Caco-2 (cell line): Measurements from ENCODE around the gene FLYWCH2. TPM values are rescaled to one million over a fixed set of nuclear protein-coding genes. Genes with fewer than 3 reads are reported as not detected.

ENCODE experiments used
- BruUV-seq: library from RNA; stranded (reverse); fragments of 400-500 nt; replicated peaks from 2 replicates; lab custom pipeline; 2021; lab: Mats Ljungman, UMichigan
- CTCF ChIA-PET: fragments of 300-600 bp; sonication (Branson Sonifier 250); formaldehyde crosslinking; loops from one replicate; lab custom pipeline; 2022; ENCODE audit warnings: antibody characterized with exemption; lab: Charles Lee
- POLR2A ChIA-PET: fragments of 300-600 bp; sonication (Branson Sonifier 250); formaldehyde crosslinking; loops from one replicate; lab custom pipeline; 2022; ENCODE audit warnings: antibody characterized with exemption; lab: Charles Lee
- DNase-seq, 2 experiments: peaks; one replicate each; pipeline versions ENCODE4 v3.0.0 to v3.0.0-alpha.2; 2020 to 2022
- H3K27me3 ChIP-seq: replicated peaks from 2 replicates; pipeline ENCODE4 v1.6.0; 2011; ENCODE audit warnings: low read length; ENCODE audit not compliant: control insufficient read depth, insufficient read depth
- H3K36me3 ChIP-seq: 2 replicates; pipeline ENCODE4 v1.5.1; 2011; ENCODE audit warnings: low read length; ENCODE audit not compliant: control insufficient read depth, insufficient read depth
- H3K4me1 ChIP-seq: fragments of 250-450 bp; sonication (Bioruptor Pico); 2 replicates; pipeline ENCODE4 v1.5.1; 2020; ENCODE audit warnings: mild to moderate bottlenecking
- H3K4me3 ChIP-seq: 2 replicates; pipeline ENCODE4 v1.5.1; 2011; ENCODE audit warnings: low read depth, mild to moderate bottlenecking, control low read depth, low read length
- H3K9me3 ChIP-seq: fragments of 250-450 bp; sonication (Bioruptor Pico); 2 replicates; pipeline ENCODE4 v1.5.1; 2020; ENCODE audit warnings: mild to moderate bottlenecking, moderate library complexity
- H3K27ac Mint-ChIP-seq: one replicate; pipeline ENCODE4 v1.8.0; 2022; ENCODE audit warnings: mixed read lengths; ENCODE audit not compliant: unreplicated experiment
- H3K27me3 Mint-ChIP-seq: one replicate; pipeline ENCODE4 v1.8.0; 2022; ENCODE audit warnings: mixed read lengths; ENCODE audit not compliant: insufficient read depth, unreplicated experiment
- H3K36me3 Mint-ChIP-seq: one replicate; pipeline ENCODE4 v1.8.0; 2022; ENCODE audit warnings: mild to moderate bottlenecking, mixed read lengths; ENCODE audit not compliant: insufficient read depth, unreplicated experiment
- H3K4me1 Mint-ChIP-seq: one replicate; pipeline ENCODE4 v1.8.0; 2022; ENCODE audit warnings: low read depth, mixed read lengths; ENCODE audit not compliant: unreplicated experiment
- H3K4me3 Mint-ChIP-seq: one replicate; pipeline ENCODE4 v1.8.0; 2022; ENCODE audit warnings: mild to moderate bottlenecking, moderate library complexity, mixed read lengths; ENCODE audit not compliant: unreplicated experiment
- H3K9me3 Mint-ChIP-seq: one replicate; pipeline ENCODE4 v1.8.0; 2022; ENCODE audit warnings: mixed read lengths; ENCODE audit not compliant: unreplicated experiment
- intact Hi-C: fragments of 100-400 bp; cut with micrococcal nuclease; formaldehyde crosslinking; loops from one replicate; pipeline ENCODE4 v1.10.0; 2022; ENCODE audit not compliant: unreplicated experiment
- total RNA-seq: library from RNA; stranded (reverse); gene quantifications from 2 replicates; pipeline ENCODE4 v1.2.3, GENCODE V29; 2022
- TF ChIP-seq, protein P1 (sequence below), 2 experiments: fragments of 200-600 bp in 1 of 2; IDR thresholded peaks; 1 replicate in 1 of 2; 2 replicates in 1 of 2; pipeline versions ENCODE4 v1.5.1 to v1.8.0; 2011 to 2022; ENCODE audit warnings: antibody characterized with exemption in 1 of 2, control low read depth in 1 of 2, inconsistent platforms in 1 of 2, low read depth in 1 of 2, low read length in 1 of 2, mild to moderate bottlenecking in 1 of 2, moderate library complexity in 1 of 2; ENCODE audit not compliant: insufficient read depth in 1 of 2, severe bottlenecking in 1 of 2, unreplicated experiment in 1 of 2

Gene FLYWCH2
- total RNA-seq, 1 experiment from 2014 or later, result 28.7 TPM

GRCh38 chr16:2874032-2874911 lies 8.7 kb upstream of the FLYWCH2 start:
- no peaks in the 10 kb centered on the region for H3K36me3 Mint-ChIP-seq
- no peaks in the 10 kb centered on the region for H3K4me1 Mint-ChIP-seq
- no peaks in the 10 kb centered on the region for H3K27me3 ChIP-seq
- H3K4me3 Mint-ChIP-seq, result no peak overlapping the region
- H3K36me3 ChIP-seq, result no peaks in the 10 kb centered on the region
- H3K27me3 Mint-ChIP-seq, result peaks cover 3% of the 10 kb centered on the region
- H3K9me3 Mint-ChIP-seq, result no peaks in the 10 kb centered on the region
- ChIA-PET POLR2A (interaction anchor here (0.6 to 0.7 kb wide), 3 partner anchors 9 to 60 kb away, joined by 3 to 6 read pairs (median 4); partner anchors contain the start of gene FLYWCH2), CTCF (interaction anchor here (0.6 to 1.6 kb wide), 8 partner anchors 12 to 154 kb away, joined by 3 to 10 read pairs (median 4); partner anchors contain the start of gene FLYWCH1)
- H3K4me1 ChIP-seq, result no peaks in the 10 kb centered on the region
- 0 out of 2 replicates have a peak, but pooled peaks cover under 1% of the 10 kb centered on the region for H3K9me3 ChIP-seq
- no peak overlapping the region for H3K4me3 ChIP-seq
- TF ChIP-seq, protein P1, sequence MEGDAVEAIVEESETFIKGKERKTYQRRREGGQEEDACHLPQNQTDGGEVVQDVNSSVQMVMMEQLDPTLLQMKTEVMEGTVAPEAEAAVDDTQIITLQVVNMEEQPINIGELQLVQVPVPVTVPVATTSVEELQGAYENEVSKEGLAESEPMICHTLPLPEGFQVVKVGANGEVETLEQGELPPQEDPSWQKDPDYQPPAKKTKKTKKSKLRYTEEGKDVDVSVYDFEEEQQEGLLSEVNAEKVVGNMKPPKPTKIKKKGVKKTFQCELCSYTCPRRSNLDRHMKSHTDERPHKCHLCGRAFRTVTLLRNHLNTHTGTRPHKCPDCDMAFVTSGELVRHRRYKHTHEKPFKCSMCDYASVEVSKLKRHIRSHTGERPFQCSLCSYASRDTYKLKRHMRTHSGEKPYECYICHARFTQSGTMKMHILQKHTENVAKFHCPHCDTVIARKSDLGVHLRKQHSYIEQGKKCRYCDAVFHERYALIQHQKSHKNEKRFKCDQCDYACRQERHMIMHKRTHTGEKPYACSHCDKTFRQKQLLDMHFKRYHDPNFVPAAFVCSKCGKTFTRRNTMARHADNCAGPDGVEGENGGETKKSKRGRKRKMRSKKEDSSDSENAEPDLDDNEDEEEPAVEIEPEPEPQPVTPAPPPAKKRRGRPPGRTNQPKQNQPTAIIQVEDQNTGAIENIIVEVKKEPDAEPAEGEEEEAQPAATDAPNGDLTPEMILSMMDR (IDR thresholded peaks at IDR 0.05; ENCODE audit: insufficient read depth in 1 of 2, low read depth in 1 of 2, low read length in 1 of 2, severe bottlenecking in 1 of 2, unreplicated experiment in 1 of 2), result no peak
- BruUV-seq, result no TSS peak
- intact Hi-C loops, result loop anchor here (2.0 to 5.0 kb wide), 2 partner anchors 43 to 53 kb away; no protein-coding TSS in a partner anchor
- no peak overlapping the region for H3K27ac Mint-ChIP-seq
- DNase-seq, result no peak

DNA sequence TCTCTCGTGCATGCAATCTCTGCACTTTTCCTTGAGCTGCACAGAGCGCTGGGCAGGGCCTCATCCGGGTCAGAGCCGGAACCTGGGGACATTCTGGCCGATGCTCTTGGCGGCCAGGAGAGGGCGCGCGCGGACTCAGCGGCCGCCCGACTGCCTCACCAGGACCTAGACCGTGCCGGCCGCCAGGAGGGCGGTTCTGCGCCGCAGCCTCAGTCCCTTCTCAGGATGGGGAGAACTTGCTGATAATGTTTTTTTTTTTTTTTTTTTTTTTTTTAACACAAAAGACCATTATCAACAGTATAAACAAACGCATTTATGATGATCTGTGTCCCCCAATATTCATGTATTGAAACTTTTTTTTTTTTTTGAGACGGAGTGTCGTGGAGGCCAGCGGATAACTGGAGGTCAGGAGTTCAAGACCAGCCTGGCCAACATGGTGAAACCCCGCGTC lies 8.1 kb upstream of the FLYWCH2 start:
- H3K4me1 ChIP-seq, result no peaks in the 10 kb centered on the region
- Mint-ChIP-seq H3K27ac (no peak overlapping the region), H3K4me3 (no peak overlapping the region), H3K9me3 (peaks cover 5% of the 10 kb centered on the region), H3K4me1 (no peaks in the 10 kb centered on the region), H3K36me3 (no peaks in the 10 kb centered on the region), H3K27me3 (peaks cover under 1% of the 10 kb centered on the region)
- peak; percentile 65 to 66 for DNase-seq
- H3K9me3 ChIP-seq, result peaks cover 7% of the 10 kb centered on the region; the same call in 1 of the 2 replicates
- no peaks in the 10 kb centered on the region for H3K27me3 ChIP-seq
- BruUV-seq, result no TSS peak
- POLR2A ChIA-PET, result interaction anchor here (0.6 to 0.7 kb wide), 3 partner anchors 8 to 59 kb away, joined by 3 to 6 read pairs (median 4); partner anchors contain the start of gene FLYWCH2
- intact Hi-C loops, result loop anchor here (2.0 to 5.0 kb wide), 2 partner anchors 42 to 52 kb away; no protein-coding TSS in a partner anchor
- CTCF ChIA-PET, result interaction anchor here (0.6 to 1.6 kb wide), 9 partner anchors 13 to 153 kb away, joined by 3 to 10 read pairs (median 4); partner anchors contain the start of gene FLYWCH1
- TF ChIP-seq, protein P1 (IDR thresholded peaks at IDR 0.05; ENCODE audit: insufficient read depth in 1 of 2, low read depth in 1 of 2, low read length in 1 of 2, severe bottlenecking in 1 of 2, unreplicated experiment in 1 of 2), result peak; percentile 87 to 88
- H3K4me3 ChIP-seq, result no peak overlapping the region
- no peaks in the 10 kb centered on the region for H3K36me3 ChIP-seq

DNA sequence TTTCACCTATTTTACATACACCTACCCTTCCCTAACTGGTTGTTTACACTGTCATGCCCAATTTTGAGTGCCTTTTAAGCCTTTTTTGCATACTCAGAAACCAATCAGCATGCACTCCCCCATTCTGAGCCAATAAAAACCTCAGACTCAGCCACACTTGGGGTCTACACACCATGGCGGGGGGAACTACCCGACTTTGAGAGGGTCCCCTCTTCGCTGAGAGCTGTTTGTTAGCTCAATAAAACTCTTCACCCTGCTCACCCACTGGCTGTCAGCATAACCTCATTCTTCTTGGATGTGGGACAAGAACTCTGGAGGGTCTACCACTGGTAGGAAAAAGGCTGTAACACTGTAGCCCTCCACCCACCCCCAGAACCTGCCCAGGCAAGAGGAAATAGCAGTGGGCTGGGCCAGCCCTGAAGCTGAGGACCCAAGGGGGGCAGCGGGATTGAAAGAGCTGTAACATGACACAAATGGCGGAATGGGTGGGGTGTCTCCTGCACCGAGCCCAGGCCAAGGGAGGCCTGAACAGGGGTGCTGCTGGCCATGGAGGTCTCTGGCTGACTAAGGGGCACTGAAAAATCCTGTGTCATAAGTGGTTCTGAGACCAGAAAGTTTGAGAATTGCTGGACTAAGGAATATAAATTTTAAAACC lies 3.0 kb upstream of the FLYWCH2 start:
- H3K27me3 ChIP-seq, result no peaks in the 10 kb centered on the region
- intact Hi-C loops, result no loop called here
- peaks cover 8% of the 10 kb centered on the region for H3K9me3 Mint-ChIP-seq
- ChIA-PET POLR2A (no interaction called here), CTCF (no interaction called here)
- no peak overlapping the region for H3K4me3 Mint-ChIP-seq
- no peaks in the 10 kb centered on the region for H3K36me3 Mint-ChIP-seq
- no peaks in the 10 kb centered on the region for H3K4me1 ChIP-seq
- no peak overlapping the region for H3K27ac Mint-ChIP-seq
- DNase-seq, result no peak
- TF ChIP-seq, protein P1 (IDR thresholded peaks at IDR 0.05; ENCODE audit: insufficient read depth in 1 of 2, low read depth in 1 of 2, low read length in 1 of 2, severe bottlenecking in 1 of 2, unreplicated experiment in 1 of 2), result no peak
- H3K27me3 Mint-ChIP-seq, result no peaks in the 10 kb centered on the region
- peaks cover 16% of the 10 kb centered on the region for H3K9me3 ChIP-seq
- no peaks in the 10 kb centered on the region for H3K4me1 Mint-ChIP-seq
- H3K4me3 ChIP-seq, result no peak overlapping the region
- H3K36me3 ChIP-seq, result no peaks in the 10 kb centered on the region
- BruUV-seq, result no TSS peak
